ENCODE results near the gene CDC42EP3.
A peak's percentile ranks its signal among the peaks of the same experiment; 100 is the strongest.

Gene CDC42EP3

GRCh38 chr2:37683921-37684780 is 12.7 kb upstream of the CDC42EP3 start:
- DNase-seq: peak in 2 of 5 experiments; percentile 23 to 88

GRCh38 chr2:37683241-37683640 is 11.8 kb upstream of the CDC42EP3 start:
- DNase-seq: no peak

- DNase-seq: peak in 1 of 5 experiments; percentile 27
Measured at GRCh38 chr2:37682473-37682872, 11.0 kb upstream of the CDC42EP3 start.

GRCh38 chr2:37681587-37681986 is 10.1 kb upstream of the CDC42EP3 start:
- DNase-seq: no peak

- DNase-seq: no peak
Measured at GRCh38 chr2:37679072-37679695, 7.7 kb upstream of the CDC42EP3 start.

- DNase-seq: no peak
Measured at GRCh38 chr2:37676274-37676673, 4.8 kb upstream of the CDC42EP3 start.

- DNase-seq: no peak
Measured at GRCh38 chr2:37674946-37675345, 3.5 kb upstream of the CDC42EP3 start.

- DNase-seq: no peak
Measured at GRCh38 chr2:37672870-37673184, 1.4 kb upstream of the CDC42EP3 start.

- DNase-seq: peak in 4 of 5 experiments; percentile 55 to 83 (median 56)
Measured at GRCh38 chr2:37672104-37672869, 845 bp upstream of the CDC42EP3 start.

GRCh38 chr2:37671816-37672103 is 318 bp upstream of the CDC42EP3 start:
- DNase-seq: peak in 1 of 5 experiments; percentile 3

- DNase-seq: no peak
Measured at GRCh38 chr2:37670378-37671008, 949 bp downstream of the CDC42EP3 start.

GRCh38 chr2:37669446-37669845 is 2.0 kb downstream of the CDC42EP3 start:
- DNase-seq: no peak

- DNase-seq: no peak
Measured at GRCh38 chr2:37667704-37668103, 3.7 kb downstream of the CDC42EP3 start.

- no peak for DNase-seq
Measured at GRCh38 chr2:37666772-37667171, 4.7 kb downstream of the CDC42EP3 start.

GRCh38 chr2:37665604-37666362 is 5.7 kb downstream of the CDC42EP3 start:
- no peak for DNase-seq

- no peak for DNase-seq
Measured at GRCh38 chr2:37665043-37665442, 6.4 kb downstream of the CDC42EP3 start.

GRCh38 chr2:37664231-37664643 is 7.2 kb downstream of the CDC42EP3 start:
- DNase-seq: no peak

GRCh38 chr2:37663390-37663789 is 8.1 kb downstream of the CDC42EP3 start:
- DNase-seq: no peak

GRCh38 chr2:37659723-37660122 is 11.7 kb downstream of the CDC42EP3 start:
- DNase-seq: no peak

GRCh38 chr2:37658682-37659081 is 12.8 kb downstream of the CDC42EP3 start:
- DNase-seq: no peak

- DNase-seq: no peak
Measured at GRCh38 chr2:37657471-37657870, 14.0 kb downstream of the CDC42EP3 start.

All from T-helper 2 cell (primary cell).